ENCODE data around the gene C2CD5. TPM values are rescaled to one million over a fixed set of nuclear protein-coding genes. Genes with fewer than 3 reads are reported as not detected.

C2CD5 gene
- total and polyA plus RNA-seq, 2 donors (not counting 1 experiment from before 2014, with no cell fraction given), result 26.6 to 37.7 TPM

DNA sequence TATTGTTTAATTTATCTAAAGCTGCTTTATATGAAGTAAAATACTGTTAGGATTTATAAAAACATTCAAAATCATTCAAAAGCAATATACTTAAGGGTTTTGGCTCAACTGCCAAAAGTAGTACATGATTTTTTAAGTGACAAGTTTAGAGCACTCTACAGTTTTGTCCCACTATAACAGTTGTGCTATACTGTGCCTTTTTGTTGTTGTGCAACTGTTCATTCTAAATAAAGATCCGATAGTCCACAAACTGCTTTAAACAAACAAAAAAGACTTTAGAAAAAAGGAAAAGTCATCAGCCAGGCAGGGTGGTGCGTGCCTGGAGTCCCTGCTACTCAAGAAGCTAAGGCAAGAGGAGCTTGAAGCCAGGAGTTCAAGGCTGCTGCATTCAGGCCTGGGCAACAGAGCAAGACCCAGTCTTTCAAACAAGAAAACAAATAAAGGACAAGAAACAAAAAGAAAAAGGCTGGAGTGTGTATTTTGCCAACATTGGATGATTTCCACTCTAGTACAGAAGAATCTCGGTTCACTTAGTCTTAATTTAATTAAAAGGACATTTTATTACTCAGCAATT lies 7.3 kb downstream of the C2CD5 start:
- peaks cover 2% of the 10 kb centered on the region for H3K79me2 ChIP-seq (ENCODE audit: control insufficient read depth, insufficient read depth, low read length)
- H3K4me2 ChIP-seq (ENCODE audit: extremely low read depth, insufficient read depth, low read length), result no peak overlapping the region
- no peak overlapping the region for H2AFZ ChIP-seq (ENCODE audit: low read length)
- no peaks in the 10 kb centered on the region for H3K4me1 ChIP-seq (ENCODE audit: control insufficient read depth, extremely low read depth, insufficient read depth, low read length)
- H3K4me3 ChIP-seq (replicated peaks in 1 of 4; ENCODE audit: control extremely low read depth in 1 of 4, insufficient read depth in 1 of 4, low read depth in 3 of 4, low read length in 4 of 4), result no peak overlapping the region
- no peaks in the 10 kb centered on the region for H4K20me1 ChIP-seq (ENCODE audit: control insufficient read depth, extremely low read depth, insufficient read depth, low read length)
- DNase-seq (ENCODE audit: low read depth in 2 of 2), result peak in 1 of 2 donors; percentile 8
- TF ChIP-seq, protein P1, sequence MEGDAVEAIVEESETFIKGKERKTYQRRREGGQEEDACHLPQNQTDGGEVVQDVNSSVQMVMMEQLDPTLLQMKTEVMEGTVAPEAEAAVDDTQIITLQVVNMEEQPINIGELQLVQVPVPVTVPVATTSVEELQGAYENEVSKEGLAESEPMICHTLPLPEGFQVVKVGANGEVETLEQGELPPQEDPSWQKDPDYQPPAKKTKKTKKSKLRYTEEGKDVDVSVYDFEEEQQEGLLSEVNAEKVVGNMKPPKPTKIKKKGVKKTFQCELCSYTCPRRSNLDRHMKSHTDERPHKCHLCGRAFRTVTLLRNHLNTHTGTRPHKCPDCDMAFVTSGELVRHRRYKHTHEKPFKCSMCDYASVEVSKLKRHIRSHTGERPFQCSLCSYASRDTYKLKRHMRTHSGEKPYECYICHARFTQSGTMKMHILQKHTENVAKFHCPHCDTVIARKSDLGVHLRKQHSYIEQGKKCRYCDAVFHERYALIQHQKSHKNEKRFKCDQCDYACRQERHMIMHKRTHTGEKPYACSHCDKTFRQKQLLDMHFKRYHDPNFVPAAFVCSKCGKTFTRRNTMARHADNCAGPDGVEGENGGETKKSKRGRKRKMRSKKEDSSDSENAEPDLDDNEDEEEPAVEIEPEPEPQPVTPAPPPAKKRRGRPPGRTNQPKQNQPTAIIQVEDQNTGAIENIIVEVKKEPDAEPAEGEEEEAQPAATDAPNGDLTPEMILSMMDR (conservative IDR thresholded peaks at IDR 0.05 in 1 of 2, IDR thresholded peaks at IDR 0.05 in 1 of 2; ENCODE audit: low read depth in 1 of 2, low read length in 2 of 2), result no peak
- TF ChIP-seq EZH2 (IDR thresholded peaks at IDR 0.05; ENCODE audit: low read length, missing control alignments), result no peak
- no peaks in the 10 kb centered on the region for H3K9me3 ChIP-seq (ENCODE audit: control insufficient read depth, insufficient read depth, low read depth, low read length)
- H3K9ac ChIP-seq (ENCODE audit: insufficient read depth, low read length), result no peak overlapping the region
- no peaks in the 10 kb centered on the region for H3K27me3 ChIP-seq (ENCODE audit: control insufficient read depth, insufficient read depth, low read length)
- no peaks in the 10 kb centered on the region for H3K36me3 ChIP-seq (ENCODE audit: control insufficient read depth, insufficient read depth, low read length)
- no peak overlapping the region for H3K27ac ChIP-seq (ENCODE audit: insufficient read depth, low read length)

DNA sequence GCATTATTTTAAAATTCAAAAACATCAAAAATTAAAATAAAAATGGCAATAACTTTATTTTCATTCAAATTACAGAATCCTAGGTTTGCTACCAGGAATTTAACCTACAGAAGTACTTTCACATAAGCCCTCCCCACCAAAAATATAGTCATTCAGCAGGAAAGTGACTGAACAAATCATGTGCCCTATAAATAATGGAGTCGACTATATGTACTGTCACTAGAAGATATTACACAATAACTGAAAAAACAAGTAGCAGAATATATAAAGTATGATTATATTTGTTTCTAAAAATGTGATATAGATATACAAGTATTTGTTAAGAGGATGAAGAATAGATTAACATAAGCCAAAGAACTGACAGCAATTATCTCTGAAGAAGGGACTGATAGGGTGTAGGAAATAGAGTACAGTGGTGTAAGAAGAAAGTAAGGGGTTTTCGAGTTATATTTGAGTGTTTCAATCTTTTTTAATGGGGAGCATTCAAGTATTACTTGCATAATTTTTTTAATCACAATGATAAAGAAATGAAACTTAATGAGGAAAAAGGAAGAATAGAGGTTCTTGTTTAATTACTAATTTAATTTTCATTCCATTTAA lies 7.9 kb downstream of the C2CD5 start:
- Histone ChIP-seq H3K4me2 (ENCODE audit: extremely low read depth, insufficient read depth, low read length) (no peak overlapping the region), H3K4me3 (replicated peaks in 1 of 4; ENCODE audit: control extremely low read depth in 1 of 4, insufficient read depth in 1 of 4, low read depth in 3 of 4, low read length in 4 of 4) (no peak overlapping the region), H4K20me1 (ENCODE audit: control insufficient read depth, extremely low read depth, insufficient read depth, low read length) (no peaks in the 10 kb centered on the region), H3K79me2 (ENCODE audit: control insufficient read depth, insufficient read depth, low read length) (peaks cover 2% of the 10 kb centered on the region), H3K9me3 (ENCODE audit: control insufficient read depth, insufficient read depth, low read depth, low read length) (no peaks in the 10 kb centered on the region), H2AFZ (ENCODE audit: low read length) (no peak overlapping the region), H3K4me1 (ENCODE audit: control insufficient read depth, extremely low read depth, insufficient read depth, low read length) (no peaks in the 10 kb centered on the region), H3K36me3 (ENCODE audit: control insufficient read depth, insufficient read depth, low read length) (peaks cover 1% of the 10 kb centered on the region), H3K27me3 (ENCODE audit: control insufficient read depth, insufficient read depth, low read length) (no peaks in the 10 kb centered on the region), H3K9ac (ENCODE audit: insufficient read depth, low read length) (no peak overlapping the region), H3K27ac (ENCODE audit: insufficient read depth, low read length) (no peak overlapping the region)
- DNase-seq (ENCODE audit: low read depth in 2 of 2), result no peak
- TF ChIP-seq, protein P1 (conservative IDR thresholded peaks at IDR 0.05 in 1 of 2, IDR thresholded peaks at IDR 0.05 in 1 of 2; ENCODE audit: low read depth in 1 of 2, low read length in 2 of 2), result no peak
- TF ChIP-seq EZH2 (IDR thresholded peaks at IDR 0.05; ENCODE audit: low read length, missing control alignments), result no peak

DNA sequence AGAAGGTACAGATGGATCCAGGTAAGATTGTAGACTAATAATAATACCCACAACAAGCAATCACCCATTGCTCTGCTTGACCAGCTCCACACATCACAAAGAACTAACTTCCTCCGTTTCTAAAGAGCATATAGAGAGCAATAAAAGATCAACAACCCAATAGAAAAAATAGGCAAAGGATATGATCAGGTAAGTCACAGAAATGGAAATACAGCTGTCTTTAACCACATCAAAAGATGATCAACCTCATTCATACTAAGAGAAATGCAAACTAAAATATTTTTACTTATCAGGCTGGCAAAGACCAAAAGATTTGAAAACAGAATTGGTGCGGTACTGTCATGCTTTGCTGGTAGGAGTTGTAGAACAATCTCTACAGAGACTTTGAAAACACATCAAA lies 8.9 kb downstream of the C2CD5 start:
- DNase-seq (ENCODE audit: low read depth in 2 of 2), result no peak
- H3K4me1 ChIP-seq (ENCODE audit: control insufficient read depth, extremely low read depth, insufficient read depth, low read length), result no peaks in the 10 kb centered on the region
- H3K27me3 ChIP-seq (ENCODE audit: control insufficient read depth, insufficient read depth, low read length), result no peaks in the 10 kb centered on the region
- TF ChIP-seq, protein P1 (conservative IDR thresholded peaks at IDR 0.05 in 1 of 2, IDR thresholded peaks at IDR 0.05 in 1 of 2; ENCODE audit: low read depth in 1 of 2, low read length in 2 of 2), result no peak
- no peak for TF ChIP-seq EZH2 (IDR thresholded peaks at IDR 0.05; ENCODE audit: low read length, missing control alignments)
- H3K79me2 ChIP-seq (ENCODE audit: control insufficient read depth, insufficient read depth, low read length), result no peaks in the 10 kb centered on the region
- H3K36me3 ChIP-seq (ENCODE audit: control insufficient read depth, insufficient read depth, low read length), result peaks cover 1% of the 10 kb centered on the region
- no peaks in the 10 kb centered on the region for H3K9me3 ChIP-seq (ENCODE audit: control insufficient read depth, insufficient read depth, low read depth, low read length)
- H3K4me3 ChIP-seq (replicated peaks in 1 of 4; ENCODE audit: control extremely low read depth in 1 of 4, insufficient read depth in 1 of 4, low read depth in 3 of 4, low read length in 4 of 4), result no peak overlapping the region
- H2AFZ ChIP-seq (ENCODE audit: low read length), result no peak overlapping the region
- no peak overlapping the region for H3K9ac ChIP-seq (ENCODE audit: insufficient read depth, low read length)
- no peak overlapping the region for H3K27ac ChIP-seq (ENCODE audit: insufficient read depth, low read length)
- no peak overlapping the region for H3K4me2 ChIP-seq (ENCODE audit: extremely low read depth, insufficient read depth, low read length)
- H4K20me1 ChIP-seq (ENCODE audit: control insufficient read depth, extremely low read depth, insufficient read depth, low read length), result no peaks in the 10 kb centered on the region
